Stimulated activated CD4-positive, alpha-beta T cell treated with anti-CD3 and anti-CD28 coated beads, Interleukin-4, amount 100 ng/mL, for 1 hour (primary cell): ENCODE results near the gene C12orf42.
"Not testable (repeated sequence)": the region's sequence is repeated elsewhere in the genome, so short reads cannot be mapped to it uniquely, and the experiment has no call there.

Experiments
- DNase-seq: peaks from one replicate; pipeline ENCODE4 v3.0.0-alpha.2; 2020

Gene C12orf42

DNA sequence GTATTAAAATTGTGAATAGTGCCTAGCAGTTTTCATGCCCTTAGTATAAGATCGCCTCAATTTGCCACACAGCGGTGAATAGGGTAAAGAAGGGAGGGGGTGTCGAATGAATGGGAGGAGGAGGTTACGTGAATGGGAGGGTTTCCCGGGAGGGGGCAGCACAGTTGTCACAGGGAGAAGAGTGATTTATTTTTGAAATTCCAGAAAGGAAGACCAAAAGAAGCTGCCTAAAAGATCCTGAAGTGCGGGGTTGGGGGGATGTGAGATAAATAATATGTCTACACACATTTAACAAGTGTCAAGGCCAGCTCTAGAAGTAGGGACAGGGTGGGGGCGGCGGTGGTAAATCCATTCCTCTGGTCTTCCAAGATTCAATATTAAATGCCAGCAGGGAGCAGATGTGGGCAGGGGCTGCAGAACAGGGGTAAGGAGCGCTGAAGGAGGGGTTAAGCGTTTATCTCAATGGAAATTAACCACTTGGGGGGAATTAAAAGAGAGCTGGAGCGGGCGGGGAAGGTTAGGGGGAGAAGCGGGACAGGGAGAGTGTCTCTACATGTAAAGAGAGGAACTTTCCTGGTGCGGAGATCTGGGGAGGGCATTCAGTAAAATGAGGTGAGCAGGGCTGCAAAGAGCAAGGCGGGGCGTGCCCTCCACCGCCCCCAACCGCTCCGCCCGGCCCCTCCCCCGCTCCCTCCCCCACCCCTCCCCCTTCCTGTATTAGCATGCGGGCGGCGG, 867 bp downstream of the C12orf42 start:
- DNase-seq: no peak

DNA sequence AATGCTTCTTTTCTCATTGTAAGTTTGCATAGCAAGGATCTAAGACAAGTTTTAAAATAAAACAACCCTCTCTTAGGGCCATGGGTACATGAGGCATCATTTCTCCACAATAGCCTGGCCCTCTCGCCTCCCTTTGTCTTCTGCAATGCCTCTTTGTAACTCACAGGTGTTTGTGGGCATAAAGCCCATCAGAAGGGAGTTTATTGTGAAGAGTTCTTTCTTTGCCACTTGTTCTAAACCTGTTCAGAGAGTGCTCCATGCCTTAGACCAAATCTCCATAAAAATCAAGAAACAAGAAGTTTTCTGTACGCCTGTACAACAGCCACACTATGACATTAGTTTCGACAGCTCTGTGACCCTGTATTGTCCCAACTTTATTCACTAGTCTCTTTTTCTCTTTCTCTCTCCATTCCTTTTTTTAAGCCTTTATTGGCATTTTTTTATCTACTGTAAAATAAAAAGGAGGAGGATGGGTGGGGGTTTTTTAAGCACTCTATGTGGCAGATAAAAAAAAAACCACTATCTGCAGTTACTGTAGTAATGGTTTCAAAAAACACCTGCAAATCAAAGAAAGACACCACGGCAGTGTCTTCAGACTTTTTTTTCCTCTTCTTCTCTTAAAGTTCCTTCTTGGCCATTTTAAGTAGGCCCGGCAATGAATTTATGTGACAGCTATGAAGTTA, 1.6 kb downstream of the C12orf42 start:
- no peak for DNase-seq

DNA sequence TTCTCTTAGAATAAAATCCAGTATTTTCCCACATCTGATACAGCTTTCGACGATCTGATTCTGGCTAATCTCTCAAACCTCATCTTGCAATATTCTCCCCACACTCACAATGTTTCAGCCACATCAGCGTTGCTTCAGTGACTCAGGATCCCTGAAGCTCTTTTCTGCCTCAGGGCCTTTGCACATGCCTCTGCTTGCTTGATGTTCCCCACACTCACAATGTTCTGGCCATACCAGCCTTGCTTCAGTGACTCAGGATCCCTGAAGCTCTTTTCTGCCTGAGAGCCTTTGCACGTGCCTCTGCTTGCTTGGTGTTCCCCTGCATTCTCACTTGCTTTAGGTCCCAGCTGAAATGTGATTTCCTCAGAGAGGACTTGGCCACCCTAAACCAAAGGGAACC, 2.6 kb downstream of the C12orf42 start:
- no peak for DNase-seq

DNA sequence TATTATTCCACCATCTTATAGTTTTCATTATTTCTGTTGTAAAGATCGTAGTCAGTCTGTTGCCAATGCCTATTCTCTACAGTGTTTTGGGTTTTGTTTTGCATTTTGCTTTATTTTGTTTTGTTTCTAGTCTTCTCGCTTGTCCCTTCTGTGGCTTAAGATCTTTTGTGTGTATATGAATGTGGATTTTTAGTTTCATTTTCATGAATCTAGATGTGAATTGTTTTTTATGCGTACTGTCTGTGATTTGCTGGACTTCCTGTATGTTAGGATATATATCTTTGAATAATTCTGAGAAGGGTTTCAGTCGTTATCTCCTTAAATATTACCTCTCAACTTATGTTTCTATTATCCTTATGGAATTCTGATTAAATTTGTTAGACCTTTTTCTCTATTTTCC, 13.4 kb downstream of the C12orf42 start:
- DNase-seq: no peak

DNA sequence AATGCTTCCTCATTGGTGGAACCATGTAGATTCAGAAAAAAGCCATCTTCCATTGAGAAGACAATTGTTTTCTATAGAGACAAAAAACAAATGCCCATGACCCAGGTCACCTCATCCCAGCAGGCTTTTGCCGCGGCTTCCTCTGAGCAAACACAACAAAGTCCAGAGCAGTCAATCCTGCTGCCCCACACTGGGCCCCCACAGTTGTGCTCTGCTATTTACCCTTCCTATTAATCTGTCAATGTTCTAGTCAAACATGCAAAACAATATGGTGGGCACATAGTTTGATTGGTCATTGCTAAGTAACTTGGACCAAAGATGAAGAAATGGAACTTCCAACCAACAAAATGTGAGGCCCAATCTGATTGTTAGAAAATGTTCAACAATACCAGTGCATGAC, 20.7 kb downstream of the C12orf42 start:
- no peak for DNase-seq

DNA sequence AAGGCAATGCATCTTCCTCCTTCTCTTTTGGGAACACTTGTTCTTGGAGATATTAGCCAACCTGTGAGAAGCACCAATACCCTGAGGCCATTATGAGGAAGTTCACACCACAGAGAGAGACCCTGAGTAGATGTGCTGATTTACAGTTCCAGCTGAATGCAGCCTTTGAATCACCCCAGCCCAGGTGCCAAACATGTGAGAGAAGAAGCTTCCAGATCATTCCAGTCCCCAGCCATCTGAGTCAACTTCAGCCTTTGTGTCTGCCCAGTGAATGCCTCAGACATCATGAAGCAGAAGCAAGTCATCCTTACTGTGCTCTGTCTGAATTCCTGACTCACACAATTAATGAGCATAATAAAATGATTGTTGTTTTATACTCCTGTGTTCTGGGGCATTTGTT, 25.1 kb downstream of the C12orf42 start:
- no peak for DNase-seq

DNA sequence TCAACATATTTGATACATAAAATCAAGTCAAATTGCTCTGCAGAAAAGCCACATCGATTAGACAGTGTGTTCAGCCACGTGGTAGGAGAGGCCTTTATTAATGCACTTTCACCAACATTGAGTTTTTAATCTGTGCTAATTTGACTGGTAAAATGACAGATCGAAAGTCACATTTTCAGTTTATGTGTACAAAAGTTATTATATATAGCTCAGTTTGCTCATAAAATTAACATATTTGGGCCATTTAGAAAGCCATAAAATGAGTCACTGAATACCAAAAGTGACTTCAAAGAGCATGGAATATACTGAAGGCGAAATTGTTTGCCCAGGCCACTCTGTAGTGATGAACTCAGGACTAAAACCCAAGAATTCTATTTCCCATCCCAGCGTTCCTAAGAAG, 26.0 kb downstream of the C12orf42 start:
- no peak for DNase-seq

DNA sequence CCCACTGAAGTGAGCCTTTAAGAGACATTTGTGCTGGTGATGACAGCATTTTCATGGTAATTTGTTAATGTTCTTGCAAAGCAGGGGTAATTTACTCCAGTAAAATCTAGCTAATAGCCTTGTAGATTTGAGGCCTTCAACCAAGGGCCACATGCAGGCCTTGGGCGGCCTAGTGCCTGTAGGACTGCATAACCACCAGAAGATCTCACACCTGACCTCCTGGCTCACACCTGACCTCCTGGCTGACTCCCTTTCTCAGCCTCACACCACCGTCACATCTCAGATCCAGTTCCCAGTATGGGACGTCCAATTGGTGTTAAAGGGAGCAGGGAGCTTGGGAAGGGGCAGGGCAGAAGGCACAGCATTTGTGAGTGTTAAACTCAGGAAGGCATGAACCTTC, 26.9 kb downstream of the C12orf42 start:
- no peak for DNase-seq

DNA sequence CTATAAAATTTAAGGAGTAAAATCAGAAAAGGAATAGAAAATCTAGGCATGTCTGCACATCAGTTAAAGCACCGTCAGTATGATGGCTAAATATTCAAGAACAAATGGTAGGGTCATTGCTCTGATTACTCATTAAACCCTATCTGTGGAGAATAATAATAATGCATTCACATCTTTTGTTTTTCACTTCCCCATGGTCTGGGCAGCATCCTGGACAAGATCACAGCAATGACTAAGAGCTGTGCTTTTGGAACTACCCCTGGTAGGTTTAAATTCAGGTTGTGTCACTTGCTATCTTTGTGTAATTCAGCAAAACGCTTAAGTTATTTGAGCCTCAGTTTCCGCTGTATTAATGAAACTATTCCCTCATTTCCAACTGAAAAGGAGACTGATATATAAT, 33.1 kb downstream of the C12orf42 start:
- no peak for DNase-seq

DNA sequence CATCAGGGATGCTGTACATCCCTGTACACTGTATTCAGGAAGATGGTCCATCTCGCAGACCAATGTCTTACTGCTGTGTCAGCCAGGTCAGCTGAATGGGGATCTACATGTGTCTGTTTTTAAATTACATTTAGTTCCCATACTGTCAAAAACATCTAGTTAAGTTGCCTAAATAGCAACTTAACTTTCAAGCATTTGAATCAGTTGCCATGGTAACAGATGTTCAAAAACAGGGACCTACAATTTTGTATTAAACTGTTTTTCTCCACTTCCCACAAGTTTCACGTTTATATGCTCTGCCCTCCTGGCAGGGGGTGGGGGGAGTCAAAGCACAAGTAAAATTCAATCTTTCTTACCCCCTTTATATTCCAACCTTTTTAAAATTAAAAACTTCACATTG, 38.3 kb downstream of the C12orf42 start:
- no peak for DNase-seq

DNA sequence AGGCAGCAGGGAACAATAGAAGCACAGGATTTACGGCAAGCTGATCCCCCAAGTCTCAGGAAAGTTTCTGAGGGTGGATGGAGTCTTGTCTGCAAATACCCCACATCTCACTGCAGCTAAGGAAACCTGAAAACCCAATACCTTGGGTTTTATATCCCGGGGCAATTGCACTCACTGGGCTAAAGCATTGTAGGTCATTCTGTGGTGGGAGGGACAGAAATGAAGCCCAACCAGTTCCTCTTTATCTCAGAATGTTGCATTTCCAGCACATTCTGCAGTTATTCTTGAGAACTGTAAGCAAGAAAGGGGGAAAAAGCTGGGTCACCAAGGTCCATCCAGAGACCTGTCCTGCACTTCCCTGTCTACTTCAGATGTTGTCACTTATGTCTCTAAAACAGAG, 39.8 kb downstream of the C12orf42 start:
- DNase-seq: no peak

DNA sequence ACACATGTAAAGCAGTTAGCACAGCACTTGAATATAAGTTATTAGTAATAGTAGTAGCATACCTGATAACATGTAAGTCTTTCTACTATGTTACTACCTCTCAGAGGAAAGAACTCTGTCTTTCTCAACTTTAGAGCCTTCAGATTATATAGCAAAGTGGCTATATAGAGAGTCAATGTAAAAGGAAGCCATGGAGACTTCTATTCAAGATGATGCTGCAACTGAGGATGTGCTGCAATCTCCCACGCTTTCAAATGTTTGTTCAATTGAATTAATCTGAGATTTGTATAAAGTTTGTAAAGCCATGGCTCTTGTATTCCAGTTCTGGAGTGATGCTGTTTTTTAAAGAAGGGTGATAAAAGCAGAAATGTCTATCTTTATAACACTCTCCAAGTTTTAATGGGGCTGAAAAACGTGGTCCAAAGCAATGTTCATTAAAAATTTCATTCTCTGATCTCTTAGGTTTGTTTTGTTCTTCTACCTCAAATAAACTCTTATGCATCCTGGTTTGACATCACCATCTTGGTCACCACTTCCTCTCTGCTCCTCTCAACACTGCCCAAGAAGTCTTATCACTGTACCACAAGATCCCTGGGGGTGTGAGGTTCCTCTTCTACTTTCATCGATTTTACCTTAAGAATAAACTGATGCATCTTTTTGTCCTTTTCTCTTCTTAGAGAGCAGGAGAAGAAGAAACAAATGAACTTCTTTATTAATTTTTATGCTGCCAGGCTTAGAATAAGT, 40.6 kb downstream of the C12orf42 start:
- DNase-seq: no peak

DNA sequence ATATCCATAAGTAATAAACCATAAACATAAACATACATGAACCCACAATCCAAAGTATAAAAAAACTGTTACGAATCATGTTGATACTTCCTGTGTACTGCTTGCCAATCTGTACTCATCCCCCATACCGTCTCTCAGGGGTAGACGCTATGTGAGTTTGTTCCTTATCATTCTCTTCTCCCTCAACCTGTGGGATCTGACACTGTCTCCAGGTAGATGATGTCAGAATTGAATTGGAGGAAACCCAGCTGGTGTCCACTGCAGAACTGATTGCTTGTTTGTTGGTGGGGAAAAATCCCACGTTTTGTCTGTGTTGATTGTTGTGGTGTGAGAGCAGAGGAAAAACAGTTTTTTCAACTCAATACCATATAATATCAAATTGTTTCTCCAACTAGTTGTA, 50.8 kb downstream of the C12orf42 start:
- DNase-seq: no peak

DNA sequence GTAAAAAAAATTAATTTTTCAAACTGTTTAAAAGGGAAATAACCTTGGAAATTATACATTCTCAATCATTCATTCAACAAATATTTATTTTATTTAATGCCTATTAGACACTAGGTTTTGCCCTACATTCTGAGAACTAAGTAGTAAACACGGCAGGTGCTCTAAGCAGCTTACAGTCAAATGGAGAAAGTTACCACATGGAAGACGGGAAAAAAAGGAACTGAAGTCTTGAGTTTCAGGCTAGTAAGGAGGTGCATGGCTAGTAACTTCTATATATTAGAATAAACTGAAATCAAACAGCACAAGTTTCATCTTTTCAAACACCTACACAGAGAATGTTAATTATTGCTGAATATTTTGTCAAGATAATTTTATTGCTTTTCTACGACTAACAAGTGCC, 52.9 kb downstream of the C12orf42 start:
- DNase-seq: no peak

DNA sequence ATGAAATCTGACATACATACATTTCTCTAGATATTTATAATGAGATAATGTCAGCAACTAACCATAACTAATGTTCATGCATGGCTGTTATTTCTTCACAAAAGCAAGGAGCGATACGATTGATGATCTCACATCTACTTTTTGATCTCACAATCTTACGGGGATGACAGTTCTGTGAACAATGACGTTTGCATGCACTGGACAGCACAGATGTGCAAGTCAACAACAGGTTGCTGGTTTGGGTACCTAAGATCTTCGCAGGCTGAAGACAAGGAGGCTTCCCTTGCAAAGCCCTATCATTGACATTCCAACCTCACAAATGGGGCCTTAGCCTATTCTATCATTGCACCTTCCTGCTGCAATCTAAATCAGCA, 53.6 kb downstream of the C12orf42 start:
- no peak for DNase-seq

DNA sequence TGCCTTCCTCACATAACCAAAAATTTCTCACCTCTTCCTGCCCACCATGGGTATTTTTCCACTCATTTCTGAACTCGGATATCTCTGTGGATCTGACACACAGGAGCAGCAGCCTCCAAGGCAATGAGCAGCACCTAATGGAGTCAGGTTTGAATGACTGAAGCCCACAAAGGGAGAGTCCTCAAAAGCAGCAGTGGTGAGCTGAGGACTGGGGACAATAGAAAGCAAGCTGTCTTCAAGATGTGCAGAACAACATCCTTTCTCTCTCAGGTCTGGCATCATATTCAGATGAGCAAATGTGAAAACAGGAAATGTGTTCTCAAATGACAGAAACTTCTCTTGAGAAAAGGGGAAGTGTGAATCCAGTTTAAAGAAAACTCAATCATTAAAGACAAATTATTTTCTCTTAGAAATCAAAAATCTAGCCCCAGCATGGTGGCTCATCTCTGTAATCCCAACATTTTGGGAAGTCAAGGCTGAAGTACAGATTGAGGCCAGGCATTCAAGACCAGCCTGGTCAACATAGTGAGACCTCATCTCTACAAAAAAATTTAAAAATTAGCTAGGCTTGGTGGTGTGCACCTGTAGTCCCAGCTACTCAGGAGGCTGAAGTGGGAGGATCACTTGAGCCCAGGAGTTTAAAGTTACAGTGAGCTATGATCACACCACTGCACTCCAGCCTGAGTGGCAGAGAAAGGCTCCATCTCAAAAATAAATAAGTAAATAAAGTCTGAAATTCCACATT, 54.2 kb downstream of the C12orf42 start:
- no peak for DNase-seq

DNA sequence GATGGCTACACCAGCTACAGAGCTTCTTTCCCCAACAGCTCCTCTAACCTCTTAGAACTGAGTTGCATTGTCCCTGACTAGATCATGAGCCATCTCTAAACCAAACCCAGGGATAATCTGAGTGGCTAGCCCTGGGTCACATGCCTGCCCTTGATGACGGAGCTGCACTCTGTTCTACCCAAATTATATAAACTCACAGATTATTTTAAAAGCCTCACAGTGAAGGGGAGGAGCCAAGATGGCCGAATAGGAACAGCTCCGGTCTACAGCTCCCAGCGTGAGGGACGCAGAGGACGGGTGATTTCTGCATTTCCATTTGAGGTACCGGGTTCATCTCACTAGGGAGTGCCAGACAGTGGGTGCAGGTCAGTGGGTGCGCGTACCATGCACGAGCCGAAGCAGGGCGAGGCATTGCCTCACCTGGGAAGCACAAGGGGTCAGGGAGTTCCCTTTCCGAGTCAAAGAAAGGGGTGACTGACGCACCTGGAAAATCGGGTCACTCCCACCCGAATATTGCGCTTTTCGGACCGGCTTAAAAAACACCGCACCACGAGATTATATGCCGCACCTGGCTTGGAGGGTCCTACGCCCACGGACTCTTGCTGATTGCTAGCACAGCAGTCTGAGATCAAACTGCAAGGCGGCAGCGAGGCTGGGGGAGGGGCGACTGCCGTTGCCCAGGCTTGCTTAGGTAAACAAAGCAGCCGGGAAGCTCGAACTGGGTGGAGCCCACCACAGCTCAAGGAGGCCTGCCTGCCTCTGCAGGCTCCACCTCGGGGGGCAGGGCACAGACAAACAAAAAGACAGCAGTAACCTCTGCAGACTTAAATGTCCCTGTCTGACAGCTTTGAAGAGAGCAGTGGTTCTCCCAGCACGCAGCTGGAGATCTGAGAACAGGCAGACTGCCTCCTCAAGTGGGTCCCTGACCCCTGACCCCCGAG, 61.3 kb downstream of the C12orf42 start:
- DNase-seq: not testable (repeated sequence)

DNA sequence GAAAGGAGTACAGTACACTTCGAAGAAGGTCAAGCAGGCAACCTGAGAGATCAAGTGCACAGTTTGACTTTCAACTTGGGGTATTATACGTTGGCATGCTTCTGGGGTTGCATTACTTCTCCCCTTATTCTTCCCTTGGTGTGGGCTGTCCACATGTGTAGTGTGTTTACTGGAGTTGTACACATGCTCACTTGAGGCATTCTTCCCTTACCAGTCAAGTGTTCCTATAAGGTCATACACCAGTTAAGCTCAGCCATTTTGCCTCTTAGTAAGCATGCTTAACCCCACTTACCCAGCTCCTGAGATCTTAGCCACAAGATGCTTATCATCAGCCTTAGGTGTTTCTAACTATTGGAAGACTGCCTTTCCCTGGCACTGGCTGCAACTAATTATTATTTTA, 63.8 kb downstream of the C12orf42 start:
- DNase-seq: no peak

DNA sequence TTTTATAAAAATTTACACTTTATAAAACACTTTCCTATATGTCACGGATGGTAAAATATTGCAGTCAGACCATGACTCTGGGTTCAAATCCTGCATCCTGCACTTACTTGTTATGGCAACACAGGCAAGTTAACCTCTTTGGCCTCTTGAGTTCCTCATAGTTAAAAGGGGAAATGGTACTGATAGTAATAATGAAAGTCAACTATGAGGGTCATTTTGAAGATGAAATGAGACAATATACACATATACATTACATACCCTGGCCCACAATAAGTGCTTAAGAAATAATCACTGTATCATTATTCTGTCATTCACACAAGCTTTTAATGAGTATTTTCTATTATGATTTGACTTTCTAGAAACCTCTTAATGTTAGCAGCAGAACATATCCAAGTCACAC, 64.4 kb downstream of the C12orf42 start:
- no peak for DNase-seq

DNA sequence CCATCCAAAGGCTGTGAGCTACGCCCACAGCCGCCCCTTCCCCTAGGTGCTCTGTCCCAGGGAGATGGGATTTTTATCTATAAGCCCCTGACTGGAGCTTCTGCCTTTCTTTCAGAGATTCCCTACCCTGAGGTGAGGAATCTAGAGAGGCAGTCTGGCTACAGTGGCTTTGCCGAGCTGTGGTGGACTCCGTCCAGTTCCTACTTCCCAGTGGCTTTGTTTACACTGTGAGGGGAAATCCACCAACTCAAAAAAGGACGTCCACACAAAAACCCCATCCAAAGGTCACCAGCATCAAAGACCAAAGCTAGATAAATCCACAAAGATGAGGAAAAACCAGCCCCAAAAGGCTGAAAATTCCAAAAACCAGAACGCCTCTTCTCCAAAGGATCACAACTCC, 70.1 kb downstream of the C12orf42 start:
- DNase-seq: not testable (repeated sequence)

DNA sequence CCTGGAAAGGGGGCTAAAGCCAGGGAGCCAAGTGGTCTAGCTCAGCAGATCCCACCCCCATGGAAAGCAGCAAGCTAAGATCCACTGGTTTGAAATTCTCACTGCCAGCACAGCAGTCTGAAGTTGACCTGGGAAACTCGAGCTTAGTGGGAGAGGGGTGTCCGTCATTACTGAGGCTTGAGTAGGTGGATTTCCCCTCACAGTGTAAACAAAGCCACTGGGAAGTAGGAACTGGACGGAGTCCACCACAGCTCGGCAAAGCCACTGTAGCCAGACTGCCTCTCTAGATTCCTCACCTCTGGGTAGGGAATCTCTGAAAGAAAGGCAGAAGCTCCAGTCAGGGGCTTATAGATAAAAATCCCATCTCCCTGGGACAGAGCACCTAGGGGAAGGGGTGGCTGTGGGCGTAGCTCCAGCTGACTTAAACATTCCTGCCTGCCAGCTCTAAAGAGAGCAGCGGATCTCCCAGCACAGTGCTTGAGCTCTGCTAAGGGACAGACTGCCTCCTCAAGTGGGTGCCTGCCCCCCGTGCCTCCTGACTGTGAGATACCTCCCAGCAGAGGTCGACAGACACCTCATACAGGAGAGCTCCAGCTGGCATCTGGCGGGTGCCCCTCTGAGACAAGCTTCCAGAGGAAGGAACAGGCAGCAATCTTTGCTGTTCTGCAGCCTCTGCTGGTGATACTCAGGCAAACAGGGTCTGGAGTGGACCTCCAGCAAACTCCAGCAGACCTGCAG, 70.8 kb downstream of the C12orf42 start:
- not testable (repeated sequence) for DNase-seq

DNA sequence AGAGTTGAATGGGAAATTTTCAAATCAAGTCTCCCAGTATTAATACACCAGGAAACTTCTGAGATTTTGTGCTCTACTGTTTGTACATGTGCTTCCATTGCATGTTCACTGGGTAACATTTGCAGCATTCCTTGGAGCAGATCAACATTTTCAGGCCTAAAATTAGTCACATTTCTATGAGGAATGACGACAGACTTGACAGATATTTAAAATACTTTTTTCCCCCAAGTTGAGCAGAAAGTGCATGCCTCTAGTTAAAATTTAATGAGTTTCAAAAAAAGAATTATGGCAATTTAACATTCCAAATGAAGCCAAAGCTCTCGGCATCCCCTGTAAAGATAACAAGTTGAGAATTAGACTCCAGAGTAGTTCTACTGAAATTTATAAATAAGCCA, 72.3 kb downstream of the C12orf42 start:
- no peak for DNase-seq
